Fibroblast of skin of left biceps (primary cell): ENCODE measurements around the gene STAT3.
"Not testable (repeated sequence)": the region's sequence is repeated elsewhere in the genome, so short reads cannot be mapped to it uniquely, and the experiment has no call there.

Experiments used
- DNase-seq, 2 experiments: peaks; one replicate each; pipeline ENCODE4 v3.0.0-alpha.2; 2013; ENCODE audit warnings: low read depth in 2 of 2

STAT3 gene

DNA sequence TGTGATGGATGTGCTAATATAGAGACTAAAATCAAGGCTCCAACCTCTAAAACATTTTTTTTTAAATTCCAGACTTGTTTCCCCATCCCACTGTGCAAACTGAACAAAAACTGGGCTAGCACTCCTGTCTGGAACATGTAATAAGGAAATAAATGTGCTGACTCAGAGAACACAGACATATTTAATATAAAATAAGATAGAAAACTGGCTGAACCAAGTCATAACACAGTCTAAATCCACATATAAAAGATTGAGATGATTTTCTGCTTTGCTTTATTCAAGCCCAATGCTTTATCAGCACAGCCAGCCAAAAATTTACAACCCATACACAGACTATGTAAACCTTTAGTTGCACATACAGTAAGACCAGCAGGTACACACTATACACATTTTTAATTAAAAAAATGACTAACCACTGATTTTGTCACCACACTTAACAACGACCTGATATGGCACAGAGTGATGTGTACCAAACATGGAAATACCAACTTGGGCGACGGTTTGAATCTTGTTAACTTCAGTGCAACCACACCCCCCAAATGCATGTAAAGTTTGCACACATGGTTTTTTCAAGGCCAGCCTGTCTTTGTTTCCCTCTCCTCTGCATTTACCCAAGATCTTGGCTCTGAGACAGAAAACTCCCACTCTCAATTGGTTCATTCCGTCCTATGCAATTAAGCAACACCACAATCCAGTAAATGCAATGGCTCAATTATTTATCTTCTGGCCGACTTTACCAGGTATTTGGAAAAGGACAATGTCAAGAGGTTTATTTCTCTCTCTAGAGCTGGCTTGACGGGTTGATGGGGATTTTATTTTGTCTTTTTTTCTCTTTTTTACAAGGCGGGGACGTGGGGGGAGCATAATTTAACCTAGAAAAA is 1.2 kb downstream of the STAT3 start:
- DNase-seq: peak; percentile 48 to 53

DNA sequence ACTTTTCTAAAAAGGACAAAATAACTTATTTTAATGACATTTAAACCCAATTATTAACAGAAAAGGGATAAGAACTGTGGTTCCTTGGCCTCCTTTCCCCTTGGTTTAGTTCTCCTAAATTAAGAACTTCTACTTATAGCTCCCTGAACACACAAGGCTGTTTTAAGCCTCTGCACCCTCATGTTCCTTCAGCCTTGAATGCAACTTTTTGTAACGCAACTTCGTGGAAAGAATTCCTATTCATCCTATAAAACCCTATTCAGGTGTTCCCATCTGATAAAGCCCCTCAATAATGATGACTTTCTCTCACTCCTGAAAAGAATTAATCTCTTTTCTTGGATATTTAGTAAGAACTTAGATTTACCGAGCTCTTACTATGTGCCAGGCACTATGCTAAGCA is 6.3 kb downstream of the STAT3 start:
- no peak for DNase-seq

DNA sequence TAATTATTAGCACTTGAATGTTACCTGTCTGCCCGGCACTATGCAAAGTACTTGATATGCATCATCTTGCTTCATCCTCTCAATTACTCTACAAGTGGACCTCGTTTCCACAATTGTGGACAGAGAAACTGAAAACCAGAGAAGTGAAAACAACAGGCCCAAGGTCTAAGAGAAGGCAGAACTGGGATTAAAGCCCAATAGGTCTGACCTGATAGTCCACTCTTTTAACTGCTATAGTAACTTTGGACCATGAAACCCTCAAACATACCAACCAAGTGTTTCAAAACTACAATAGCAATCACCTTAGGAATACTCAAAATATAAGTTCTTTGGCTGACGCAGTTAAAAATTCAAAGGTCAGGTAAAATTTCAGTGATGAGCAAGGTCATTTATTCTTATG is 7.3 kb downstream of the STAT3 start:
- no peak for DNase-seq

DNA sequence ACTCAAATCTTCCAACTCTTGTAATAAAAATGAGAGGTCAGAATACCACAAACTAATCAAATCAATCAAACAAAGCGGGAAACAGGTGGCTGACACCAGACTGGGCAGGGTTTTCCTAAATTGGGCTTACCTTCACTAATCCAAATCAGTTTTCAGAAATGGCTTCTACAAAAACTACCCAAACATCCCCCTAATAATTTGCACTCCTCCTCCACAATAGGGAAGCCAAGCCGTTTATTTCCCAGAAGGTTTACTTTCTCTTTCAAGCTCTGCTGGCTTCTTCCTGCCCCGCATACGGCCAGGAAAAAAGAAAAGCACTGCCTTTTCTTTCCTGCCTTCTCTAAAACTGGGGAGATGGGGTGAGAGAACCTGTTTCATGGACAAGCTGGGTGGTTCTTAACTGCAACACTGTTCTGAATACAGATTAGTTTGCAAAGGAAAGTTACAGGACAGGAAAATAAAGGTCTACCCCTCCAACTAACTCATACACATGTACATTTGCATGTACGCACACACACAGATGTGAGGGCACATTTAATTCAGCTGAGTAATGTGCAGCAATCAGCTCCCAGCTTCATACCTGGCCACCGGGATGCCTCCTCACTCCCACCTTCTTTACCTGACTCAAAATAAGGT is 9.2 kb downstream of the STAT3 start:
- DNase-seq: no peak

DNA sequence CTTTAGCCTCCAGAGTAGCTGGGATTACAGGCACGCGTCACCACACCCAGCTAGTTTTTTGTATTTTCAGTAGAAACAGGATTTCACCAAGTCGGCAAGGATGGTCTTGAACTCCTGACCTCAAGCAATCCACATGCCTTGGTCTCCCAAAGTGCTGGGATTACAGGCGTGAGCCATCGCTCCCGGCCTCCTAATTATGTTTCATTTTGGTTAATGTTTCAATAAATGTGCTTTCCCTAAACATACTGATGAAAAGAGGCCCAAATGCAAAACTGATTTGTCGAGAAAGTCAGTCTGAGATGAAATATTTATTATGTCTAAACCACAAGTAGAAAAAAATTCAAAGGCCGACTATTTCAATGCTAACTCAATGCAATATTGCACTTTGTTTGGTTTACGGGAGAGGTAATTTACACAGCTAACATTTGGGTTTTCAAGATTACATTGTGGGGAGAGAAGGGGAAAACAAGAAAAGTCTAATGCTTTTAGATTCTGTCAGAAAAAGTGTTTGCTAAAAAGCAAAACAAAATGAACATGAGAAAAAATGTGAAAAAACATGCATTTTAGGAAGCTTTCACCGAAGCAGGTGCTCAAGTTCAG is 9.8 kb downstream of the STAT3 start:
- DNase-seq: no peak

- DNase-seq: no peak
Measured at GRCh38 chr17:42373896-42374295, 14.3 kb downstream of the STAT3 start.

DNA sequence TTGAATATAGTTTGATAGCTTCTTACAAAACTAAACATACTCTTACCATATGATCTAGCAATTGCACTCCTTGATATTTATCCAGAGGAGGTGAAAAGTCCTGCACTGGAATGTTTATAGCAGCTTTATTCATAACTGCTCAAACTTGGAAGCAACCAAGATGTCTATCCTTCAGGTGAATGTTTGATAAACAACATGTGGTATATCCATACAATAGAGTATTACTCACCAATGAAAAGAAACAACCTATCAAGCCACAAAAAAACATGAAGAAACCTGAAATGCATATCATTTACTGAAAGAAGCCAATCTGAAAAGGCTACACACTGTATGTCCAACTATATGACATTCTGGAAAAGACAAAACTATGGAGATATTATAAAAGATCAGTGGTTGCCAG is 16.1 kb downstream of the STAT3 start:
- no peak for DNase-seq

- DNase-seq: not testable (repeated sequence)
Measured at GRCh38 chr17:42368797-42369561, 19.3 kb downstream of the STAT3 start.

GRCh38 chr17:42368310-42368709 is 19.9 kb downstream of the STAT3 start:
- DNase-seq: not testable (repeated sequence)

DNA sequence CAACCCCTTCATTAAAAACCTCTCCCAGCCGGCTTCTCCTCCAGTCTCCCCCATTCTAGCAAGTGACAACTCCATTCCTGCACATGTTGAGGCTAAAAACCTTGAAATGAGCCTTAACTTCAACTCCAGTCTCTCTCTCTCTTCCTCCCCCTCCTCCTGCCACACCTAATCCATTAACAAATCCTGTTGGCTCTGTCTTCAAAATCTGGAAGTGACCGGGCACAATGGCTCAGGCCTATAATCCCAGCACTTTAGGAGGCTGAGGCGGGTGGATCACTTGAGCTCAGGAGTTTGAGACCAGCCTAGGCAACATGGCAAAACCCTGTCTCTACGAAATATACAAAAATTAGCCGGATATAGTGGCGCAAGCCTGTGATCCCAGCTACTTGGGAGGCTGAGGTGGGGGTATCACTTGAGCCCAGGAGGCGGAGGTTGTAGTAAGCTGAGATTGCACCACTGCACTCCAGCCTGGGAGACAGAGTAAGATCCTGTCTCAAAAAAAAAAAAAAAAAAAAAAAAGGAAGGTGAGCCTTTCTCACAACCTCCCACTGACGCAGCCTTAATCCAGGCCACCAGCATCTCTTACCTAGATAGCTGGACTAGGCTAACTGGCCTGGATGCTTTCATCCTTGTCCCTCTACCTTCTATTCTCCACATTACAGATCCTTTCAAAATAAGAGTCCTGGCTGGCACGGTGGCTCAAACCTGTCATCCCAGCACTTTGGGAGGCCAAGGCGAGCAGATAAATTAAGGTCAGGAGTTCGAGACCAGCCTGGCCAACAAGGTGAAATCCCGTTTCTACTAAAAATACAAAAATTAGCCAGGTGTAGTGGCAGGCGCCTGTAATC is 21.8 kb downstream of the STAT3 start:
- DNase-seq: not testable (repeated sequence)

GRCh38 chr17:42365136-42365535 is 23.1 kb downstream of the STAT3 start:
- DNase-seq: no peak

GRCh38 chr17:42363767-42364585 is 24.3 kb downstream of the STAT3 start:
- no peak for DNase-seq

DNA sequence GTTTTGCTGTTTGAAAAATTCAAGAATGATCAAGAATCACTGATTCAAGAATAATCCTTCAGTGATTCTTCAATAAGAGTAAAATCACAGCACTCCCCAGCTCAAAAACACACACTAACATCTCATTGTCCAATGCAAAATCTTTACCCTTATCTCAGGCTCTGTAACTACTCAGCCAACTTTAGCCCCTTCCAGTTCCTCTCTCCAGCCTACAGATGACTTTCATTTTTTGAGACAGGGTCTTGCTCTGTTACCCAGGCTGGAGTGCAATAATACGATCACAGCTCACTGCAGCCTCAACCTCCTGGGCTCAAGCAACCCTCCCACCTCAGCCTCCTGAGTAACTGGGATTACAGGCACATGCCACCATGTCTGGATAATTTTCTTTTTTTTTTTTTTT is 25.0 kb downstream of the STAT3 start:
- DNase-seq: no peak

DNA sequence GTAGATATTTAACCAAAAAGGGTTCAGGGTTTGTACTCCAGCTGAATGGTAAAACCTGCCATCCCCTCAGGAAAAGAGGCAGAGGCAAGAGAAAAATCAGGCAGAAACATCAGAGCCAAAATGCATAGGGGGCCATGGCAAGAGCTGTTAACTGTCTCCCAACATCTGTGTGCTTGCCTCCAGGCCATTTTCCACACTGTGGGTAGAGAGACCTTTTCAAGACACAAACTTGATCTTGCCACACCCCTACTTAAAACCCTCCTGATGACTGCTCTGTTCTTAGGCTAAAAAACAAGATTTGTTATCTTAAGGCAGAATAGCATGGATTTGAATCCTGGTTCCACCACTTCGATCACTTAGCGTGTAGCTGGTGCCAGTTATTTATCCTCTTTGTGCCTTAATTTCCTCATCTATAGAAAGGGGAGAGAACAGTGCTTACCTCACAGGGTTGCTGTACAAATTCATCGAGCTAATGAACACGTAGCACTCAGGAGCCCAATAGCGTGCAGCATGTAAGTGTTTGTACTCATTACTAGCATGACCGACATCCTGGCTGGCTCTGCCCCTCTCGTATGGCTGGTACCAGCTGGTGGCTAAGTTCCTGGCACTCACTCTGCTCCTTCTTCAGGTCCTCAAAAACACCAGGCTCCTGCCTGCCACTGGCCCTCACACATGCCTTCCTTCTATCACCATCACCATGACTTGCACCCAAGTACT is 25.8 kb downstream of the STAT3 start:
- no peak for DNase-seq

GRCh38 chr17:42361781-42362186 is 26.5 kb downstream of the STAT3 start:
- DNase-seq: no peak

DNA sequence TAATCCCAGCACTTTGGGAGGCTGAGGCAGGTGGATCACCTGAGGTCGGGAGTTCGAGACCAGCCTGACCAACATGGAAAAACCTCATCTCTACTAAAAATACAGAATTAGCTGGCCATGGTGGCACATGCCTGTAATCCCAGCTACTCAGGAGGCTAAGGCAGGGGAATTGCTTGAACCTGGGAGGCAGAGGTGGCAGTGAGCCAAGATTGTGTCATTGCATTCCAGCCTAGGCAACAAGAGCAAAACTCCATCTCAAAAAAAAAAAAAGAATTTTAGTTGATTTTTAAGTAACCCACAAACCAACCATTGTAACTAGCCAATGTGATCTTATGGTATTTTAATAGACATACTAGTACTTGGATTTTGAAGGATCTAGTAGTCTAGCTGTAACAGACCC is 27.9 kb downstream of the STAT3 start:
- not testable (repeated sequence) for DNase-seq

GRCh38 chr17:42359133-42359532 is 29.1 kb downstream of the STAT3 start:
- DNase-seq: no peak

DNA sequence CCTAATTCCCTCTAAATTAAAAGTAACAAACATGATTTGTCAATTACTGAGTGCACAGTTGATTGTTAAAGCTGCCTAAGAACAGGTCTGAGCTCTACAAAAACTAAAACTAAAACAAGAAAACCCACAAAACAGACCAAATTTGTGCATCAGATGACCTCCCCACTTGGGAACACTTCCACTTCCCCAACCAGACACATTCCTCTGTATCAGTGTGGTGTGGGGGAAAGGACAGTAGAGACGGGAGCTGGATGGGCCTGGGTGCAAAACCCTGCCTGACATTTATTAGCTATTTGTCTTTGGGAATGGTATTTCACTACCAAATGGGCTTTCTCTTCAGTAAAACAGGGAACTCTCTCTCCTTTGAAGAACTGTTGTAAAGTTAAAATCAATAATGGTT is 29.8 kb downstream of the STAT3 start:
- DNase-seq: no peak

GRCh38 chr17:42354956-42355843 is 33.0 kb downstream of the STAT3 start:
- peak; percentile 64 to 65 for DNase-seq
